OCI-LY7 (cell line): ENCODE results near the gene DNMT3A. TPM values are rescaled to one million over a fixed set of nuclear protein-coding genes. Genes with fewer than 3 reads are reported as not detected.

ENCODE experiments used
- BruUV-seq: library from RNA; stranded (reverse); fragments of 400-500 nt; replicated peaks from 2 replicates; lab custom pipeline; 2021; lab: Mats Ljungman, UMichigan
- CTCF ChIA-PET: fragments of 300-600 bp; sonication (Branson Sonifier 250); formaldehyde crosslinking; loops from one replicate; lab custom pipeline; 2022; ENCODE audit warnings: antibody characterized with exemption; ENCODE audit not compliant: unreplicated experiment; lab: Charles Lee
- POLR2A ChIA-PET: fragments of 300-600 bp; sonication (Branson Sonifier 250); formaldehyde crosslinking; loops from one replicate; lab custom pipeline; 2022; ENCODE audit warnings: antibody characterized with exemption; lab: Charles Lee
- DNase-seq: peaks from one replicate; pipeline ENCODE4 v3.0.0-alpha.2; 2015; ENCODE audit warnings: low spot score
- H2AFZ ChIP-seq: fragments of 200-600 bp; sonication (generic), shearing (Covaris generic); 2 replicates; pipeline ENCODE4 v1.6.1; 2014; ENCODE audit warnings: mild to moderate bottlenecking, antibody characterized with exemption, low read length, moderate library complexity
- H3K27ac ChIP-seq: fragments of 200-600 bp; sonication (generic); 2 replicates; pipeline ENCODE4 v1.5.1; 2014; ENCODE audit warnings: mixed run types, low read depth, mild to moderate bottlenecking, moderate library complexity, low read length, inconsistent platforms; ENCODE audit not compliant: poor library complexity, severe bottlenecking
- H3K36me3 ChIP-seq: fragments of 200-600 bp; sonication (generic); 2 replicates; pipeline ENCODE4 v1.6.1; 2014; ENCODE audit warnings: mild to moderate bottlenecking, antibody characterized with exemption, low read length, moderate library complexity, mixed read lengths; ENCODE audit not compliant: insufficient read depth
- H3K4me1 ChIP-seq: fragments of 200-600 bp; sonication (generic); 2 replicates; pipeline ENCODE4 v1.5.1; 2014; ENCODE audit warnings: mild to moderate bottlenecking, low read length; ENCODE audit not compliant: insufficient read depth, poor library complexity, severe bottlenecking
- H3K4me2 ChIP-seq: fragments of 200-600 bp; sonication (generic); 2 replicates; pipeline ENCODE4 v1.6.1; 2014; ENCODE audit warnings: mild to moderate bottlenecking, low read length
- H3K4me3 ChIP-seq: fragments of 200-600 bp; sonication (generic); 2 replicates; pipeline ENCODE4 v1.5.1; 2014; ENCODE audit warnings: mild to moderate bottlenecking, low read depth, low read length; ENCODE audit not compliant: poor library complexity, severe bottlenecking
- H3K79me2 ChIP-seq: fragments of 200-600 bp; sonication (generic); 2 replicates; pipeline ENCODE4 v1.6.1; 2016; ENCODE audit warnings: low read depth, mild to moderate bottlenecking, low read length, moderate library complexity, mixed read lengths; ENCODE audit not compliant: insufficient read depth
- H3K9me2 ChIP-seq: fragments of 200-600 bp; sonication (generic); 2 replicates; pipeline ENCODE4 v1.6.1; 2016; ENCODE audit warnings: mild to moderate bottlenecking, low read length, mixed read lengths; ENCODE audit not compliant: insufficient read depth
- H3K9me3 ChIP-seq: fragments of 200-600 bp; sonication (generic); 2 replicates; pipeline ENCODE4 v1.6.1; 2014; ENCODE audit warnings: mild to moderate bottlenecking, mixed run types, low read length, mixed read lengths
- H4K20me1 ChIP-seq: fragments of 200-600 bp; sonication (generic); 2 replicates; pipeline ENCODE4 v1.6.1; 2014; ENCODE audit warnings: mild to moderate bottlenecking, antibody characterized with exemption, low read length, moderate library complexity, mixed read lengths; ENCODE audit not compliant: insufficient read depth
- EZH2phosphoT487 ChIP-seq: fragments of 200-600 bp; sonication (generic); IDR thresholded peaks from 2 replicates; pipeline ENCODE4 v1.6.1; 2018; ENCODE audit warnings: low read depth, borderline replicate concordance, mild to moderate bottlenecking, mixed run types, antibody characterized with exemption, low read length, moderate library complexity, mixed read lengths
- intact Hi-C: fragments of 100-400 bp; cut with micrococcal nuclease; formaldehyde crosslinking; loops from one replicate; pipeline ENCODE4 v1.10.0; 2022; ENCODE audit not compliant: unreplicated experiment
- total RNA-seq, 2 experiments: library from RNA; depleted of rRNA in 1 of 2; stranded (reverse); fragments of >200 nt in 1 of 2; shearing (Covaris generic) in 1 of 2; gene quantifications; 2 replicates each; pipeline ENCODE4 v1.2.3, GENCODE V29; 2014 to 2022
- TF ChIP-seq, protein P1 (sequence below): fragments of 200-600 bp; sonication (generic); conservative IDR thresholded peaks from 2 replicates; pipeline ENCODE4 v1.5.1; 2014; ENCODE audit warnings: mild to moderate bottlenecking, antibody characterized with exemption, low read length, moderate library complexity, mixed read lengths

DNMT3A gene
- total RNA-seq, 2 experiments from 2014 or later: 2.8 to 7.3 TPM

DNA sequence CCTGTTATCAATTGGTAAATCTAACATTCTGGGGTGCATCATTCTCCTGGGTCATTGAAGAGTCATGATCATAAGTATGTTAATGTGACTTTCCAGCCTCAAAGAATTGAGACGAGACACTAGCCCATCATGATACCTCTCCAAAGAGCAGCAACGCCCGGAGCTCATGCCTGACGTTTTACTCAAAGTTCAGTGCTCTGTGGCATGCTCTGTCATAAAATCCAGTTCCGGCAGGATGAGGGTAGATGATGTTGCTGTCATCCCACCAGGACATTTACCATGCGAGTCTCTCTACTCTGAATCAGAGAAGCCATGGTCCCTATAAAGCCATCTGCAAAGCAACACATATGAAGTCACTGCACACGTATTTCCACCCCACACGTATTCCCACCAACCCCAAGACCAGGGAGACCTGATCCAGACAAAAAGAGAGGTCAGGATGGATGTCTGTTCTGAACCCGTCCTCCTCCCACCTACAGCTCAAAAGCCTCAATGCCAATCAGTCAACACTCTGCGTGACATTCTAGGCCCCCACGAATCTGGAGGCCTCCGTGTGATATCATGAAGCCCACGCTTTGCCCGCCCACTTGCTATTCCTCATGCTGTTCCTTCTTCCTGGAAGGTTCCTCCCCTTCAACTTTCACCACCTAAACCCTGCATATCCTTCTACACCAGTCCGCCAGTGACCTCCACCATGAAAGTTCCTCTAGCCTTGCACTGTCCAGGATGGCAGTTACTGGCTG is 85.8 kb downstream of the DNMT3A start:
- intact Hi-C loops: no loop called here
- Histone ChIP-seq H3K4me2 (no peak overlapping the region), H3K27ac (no peak overlapping the region), H3K36me3 (no peaks in the 10 kb centered on the region), H2AFZ (no peak overlapping the region), H4K20me1 (no peaks in the 10 kb centered on the region), H3K4me1 (no peaks in the 10 kb centered on the region), H3K4me3 (no peak overlapping the region), H3K9me2 (no peaks in the 10 kb centered on the region), H3K9me3 (no peaks in the 10 kb centered on the region), H3K79me2 (no peaks in the 10 kb centered on the region)
- no peak for TF ChIP-seq EZH2phosphoT487
- TF ChIP-seq, protein P1, sequence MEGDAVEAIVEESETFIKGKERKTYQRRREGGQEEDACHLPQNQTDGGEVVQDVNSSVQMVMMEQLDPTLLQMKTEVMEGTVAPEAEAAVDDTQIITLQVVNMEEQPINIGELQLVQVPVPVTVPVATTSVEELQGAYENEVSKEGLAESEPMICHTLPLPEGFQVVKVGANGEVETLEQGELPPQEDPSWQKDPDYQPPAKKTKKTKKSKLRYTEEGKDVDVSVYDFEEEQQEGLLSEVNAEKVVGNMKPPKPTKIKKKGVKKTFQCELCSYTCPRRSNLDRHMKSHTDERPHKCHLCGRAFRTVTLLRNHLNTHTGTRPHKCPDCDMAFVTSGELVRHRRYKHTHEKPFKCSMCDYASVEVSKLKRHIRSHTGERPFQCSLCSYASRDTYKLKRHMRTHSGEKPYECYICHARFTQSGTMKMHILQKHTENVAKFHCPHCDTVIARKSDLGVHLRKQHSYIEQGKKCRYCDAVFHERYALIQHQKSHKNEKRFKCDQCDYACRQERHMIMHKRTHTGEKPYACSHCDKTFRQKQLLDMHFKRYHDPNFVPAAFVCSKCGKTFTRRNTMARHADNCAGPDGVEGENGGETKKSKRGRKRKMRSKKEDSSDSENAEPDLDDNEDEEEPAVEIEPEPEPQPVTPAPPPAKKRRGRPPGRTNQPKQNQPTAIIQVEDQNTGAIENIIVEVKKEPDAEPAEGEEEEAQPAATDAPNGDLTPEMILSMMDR: no peak
- BruUV-seq: no TSS peak
- ChIA-PET POLR2A (no interaction called here), CTCF (no interaction called here)
- DNase-seq: no peak

DNA sequence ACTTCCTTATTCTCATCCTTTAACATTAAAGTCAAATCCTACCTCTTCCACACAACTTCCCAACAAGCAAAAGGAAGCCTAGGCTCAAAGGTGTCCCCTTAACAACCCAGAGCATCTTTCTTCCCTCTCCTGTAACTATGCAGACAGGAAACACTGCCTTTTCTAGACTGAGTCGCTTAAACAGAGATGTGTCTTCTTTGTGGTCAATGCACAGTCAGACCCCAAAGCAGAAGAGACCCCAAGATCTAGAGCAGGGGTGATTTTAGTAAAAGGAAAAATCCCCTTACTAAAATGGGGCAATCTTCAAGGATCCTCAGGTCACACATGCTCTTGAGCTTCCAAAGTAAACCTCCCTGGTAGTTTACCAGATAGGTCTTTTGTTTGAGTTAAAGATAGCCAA is 86.8 kb downstream of the DNMT3A start:
- H3K36me3 ChIP-seq: no peaks in the 10 kb centered on the region
- H3K9me2 ChIP-seq: no peaks in the 10 kb centered on the region
- H3K79me2 ChIP-seq: no peaks in the 10 kb centered on the region
- DNase-seq: no peak
- H4K20me1 ChIP-seq: no peaks in the 10 kb centered on the region
- ChIA-PET POLR2A (no interaction called here), CTCF (no interaction called here)
- H3K4me3 ChIP-seq: no peak overlapping the region
- H2AFZ ChIP-seq: no peak overlapping the region
- no peak overlapping the region for H3K27ac ChIP-seq
- intact Hi-C loops: no loop called here
- TF ChIP-seq, protein P1: no peak
- no peak for TF ChIP-seq EZH2phosphoT487
- no peaks in the 10 kb centered on the region for H3K9me3 ChIP-seq
- no TSS peak for BruUV-seq
- no peaks in the 10 kb centered on the region for H3K4me1 ChIP-seq
- no peak overlapping the region for H3K4me2 ChIP-seq

DNA sequence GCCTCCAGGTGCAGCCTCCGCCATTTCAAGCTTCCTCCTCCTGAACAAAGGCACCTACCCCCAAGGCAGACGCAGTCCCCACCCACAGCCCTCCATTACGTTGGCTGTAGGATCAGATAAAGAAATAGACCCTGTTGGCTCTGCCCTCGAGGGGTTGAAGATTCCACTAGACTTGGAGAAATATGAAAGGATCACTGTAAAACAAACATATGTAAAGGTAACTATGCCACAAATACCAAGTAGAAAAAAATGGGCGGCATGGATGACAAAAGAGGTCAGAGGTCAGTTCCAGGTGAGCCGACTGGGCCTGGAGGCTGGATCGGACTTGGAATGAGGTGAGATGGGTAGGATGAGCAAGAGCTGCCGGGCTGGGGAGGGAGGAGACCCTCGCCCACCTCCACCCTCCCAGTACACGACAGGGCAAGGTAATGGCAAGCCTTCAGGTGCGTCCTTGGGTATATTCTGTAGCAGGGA is 88.5 kb downstream of the DNMT3A start:
- H3K4me1 ChIP-seq: no peaks in the 10 kb centered on the region
- ChIA-PET CTCF (no interaction called here), POLR2A (interaction anchor here (0.6 kb wide), 2 partner anchors 64 to 330 kb away, joined by 3 to 4 read pairs; no protein-coding TSS in a partner anchor)
- no peak overlapping the region for H3K4me3 ChIP-seq
- no peak for TF ChIP-seq EZH2phosphoT487
- TF ChIP-seq, protein P1: no peak
- no peaks in the 10 kb centered on the region for H3K36me3 ChIP-seq
- H3K4me2 ChIP-seq: no peak overlapping the region
- H3K9me2 ChIP-seq: no peaks in the 10 kb centered on the region
- H4K20me1 ChIP-seq: no peaks in the 10 kb centered on the region
- no peak for DNase-seq
- H3K79me2 ChIP-seq: no peaks in the 10 kb centered on the region
- no peak overlapping the region for H2AFZ ChIP-seq
- no peaks in the 10 kb centered on the region for H3K9me3 ChIP-seq
- no TSS peak for BruUV-seq
- intact Hi-C loops: no loop called here
- no peak overlapping the region for H3K27ac ChIP-seq
